OCI-LY1 (cell line): ENCODE results near the gene PPP2R2C.

Source experiments
- H2AFZ ChIP-seq: fragments of 200-600 bp; sonication (generic), shearing (Covaris generic); 2 replicates; pipeline ENCODE4 v1.6.0; 2014; ENCODE audit warnings: antibody characterized with exemption, mild to moderate bottlenecking, low read length
- H3F3A ChIP-seq: fragments of 200-600 bp; sonication (generic), shearing (Covaris generic); 2 replicates; pipeline ENCODE4 v1.6.0; 2014; ENCODE audit warnings: mild to moderate bottlenecking, antibody characterized with exemption, low read length, moderate library complexity; ENCODE audit not compliant: insufficient read depth
- H3K27ac ChIP-seq: fragments of 200-600 bp; sonication (generic); 2 replicates; pipeline ENCODE4 v1.5.1; 2014; ENCODE audit warnings: low read length, mixed run types, mild to moderate bottlenecking, low read depth; ENCODE audit not compliant: poor library complexity, severe bottlenecking
- H3K27me3 ChIP-seq: fragments of 200-600 bp; sonication (generic); 2 replicates; pipeline ENCODE4 v1.6.0; 2014; ENCODE audit warnings: antibody characterized with exemption, mild to moderate bottlenecking, low read length, moderate library complexity; ENCODE audit not compliant: insufficient read depth
- H3K36me3 ChIP-seq: fragments of 200-600 bp; sonication (generic); 2 replicates; pipeline ENCODE4 v1.6.1; 2014; ENCODE audit warnings: mild to moderate bottlenecking, antibody characterized with exemption, low read length, moderate library complexity, mixed read lengths; ENCODE audit not compliant: insufficient read depth
- H3K4me1 ChIP-seq: fragments of 200-600 bp; sonication (generic); 2 replicates; pipeline ENCODE4 v1.5.1; 2014; ENCODE audit warnings: mild to moderate bottlenecking, low read length, moderate library complexity; ENCODE audit not compliant: insufficient read depth, severe bottlenecking
- H3K4me2 ChIP-seq: fragments of 200-600 bp; sonication (generic), shearing (Covaris generic); 2 replicates; pipeline ENCODE4 v1.6.1; 2014; ENCODE audit warnings: low read length
- H3K4me3 ChIP-seq: fragments of 200-600 bp; sonication (generic); 2 replicates; pipeline ENCODE4 v1.5.1; 2014; ENCODE audit warnings: low read length, low read depth, mild to moderate bottlenecking, mixed read lengths; ENCODE audit not compliant: poor library complexity, severe bottlenecking
- H3K79me2 ChIP-seq: fragments of 200-600 bp; shearing (Covaris generic); 2 replicates; pipeline ENCODE4 v1.6.1; 2016; ENCODE audit warnings: mixed run types, low read length, mixed read lengths; ENCODE audit not compliant: insufficient read depth
- H3K9ac ChIP-seq: fragments of 200-600 bp; sonication (generic), shearing (Covaris generic); 2 replicates; pipeline ENCODE4 v1.6.1; 2014; ENCODE audit warnings: mild to moderate bottlenecking, low read length, mixed read lengths
- H3K9me2 ChIP-seq: fragments of 200-600 bp; sonication (generic), shearing (Covaris generic); 2 replicates; pipeline ENCODE4 v1.6.1; 2014; ENCODE audit warnings: low read depth, mild to moderate bottlenecking, low read length, mixed read lengths
- H3K9me3 ChIP-seq: fragments of 200-600 bp; shearing (Covaris generic); 2 replicates; pipeline ENCODE4 v1.6.1; 2014; ENCODE audit warnings: low read length, mixed read lengths
- H4K20me1 ChIP-seq: fragments of 200-600 bp; sonication (generic), shearing (Covaris generic); 2 replicates; pipeline ENCODE4 v1.6.0; 2016; ENCODE audit warnings: mild to moderate bottlenecking, low read length; ENCODE audit not compliant: insufficient read depth
- CTCF ChIP-seq: fragments of 200-600 bp; sonication (generic), shearing (Covaris generic); IDR thresholded peaks from 2 replicates; pipeline ENCODE4 v1.5.1; 2017; ENCODE audit warnings: mild to moderate bottlenecking, antibody characterized with exemption, low read length, moderate library complexity, mixed read lengths
- EZH2 ChIP-seq: fragments of 200-600 bp; sonication (generic), shearing (Covaris generic); IDR thresholded peaks from 2 replicates; pipeline ENCODE4 v1.8.0; 2017; ENCODE audit warnings: borderline replicate concordance, mixed run types, mild to moderate bottlenecking, antibody characterized with exemption, low read length, moderate library complexity, mixed read lengths

Gene PPP2R2C

GRCh38 chr4:6426571-6427438 lies 45.6 kb downstream of the PPP2R2C start:
- H4K20me1 ChIP-seq: no peaks in the 10 kb centered on the region
- H3K36me3 ChIP-seq: no peaks in the 10 kb centered on the region
- H3F3A ChIP-seq: no peaks in the 10 kb centered on the region
- no peak for TF ChIP-seq EZH2
- no peak for TF ChIP-seq CTCF
- H3K9me3 ChIP-seq: no peaks in the 10 kb centered on the region
- H3K9me2 ChIP-seq: no peaks in the 10 kb centered on the region
- H3K9ac ChIP-seq: no peak overlapping the region
- no peak overlapping the region for H3K27ac ChIP-seq
- no peaks in the 10 kb centered on the region for H3K27me3 ChIP-seq
- no peak overlapping the region for H3K4me2 ChIP-seq
- no peak overlapping the region for H3K4me3 ChIP-seq
- no peak overlapping the region for H2AFZ ChIP-seq
- no peaks in the 10 kb centered on the region for H3K79me2 ChIP-seq
- H3K4me1 ChIP-seq: no peaks in the 10 kb centered on the region

- H3K79me2 ChIP-seq: no peaks in the 10 kb centered on the region
- no peak overlapping the region for H2AFZ ChIP-seq
- no peaks in the 10 kb centered on the region for H3K36me3 ChIP-seq
- no peaks in the 10 kb centered on the region for H4K20me1 ChIP-seq
- no peaks in the 10 kb centered on the region for H3F3A ChIP-seq
- H3K4me3 ChIP-seq: no peak overlapping the region
- no peaks in the 10 kb centered on the region for H3K27me3 ChIP-seq
- H3K9me2 ChIP-seq: no peaks in the 10 kb centered on the region
- no peak overlapping the region for H3K4me2 ChIP-seq
- H3K27ac ChIP-seq: no peak overlapping the region
- H3K9ac ChIP-seq: no peak overlapping the region
- TF ChIP-seq CTCF (no peak), EZH2 (no peak)
- H3K4me1 ChIP-seq: no peaks in the 10 kb centered on the region
- no peaks in the 10 kb centered on the region for H3K9me3 ChIP-seq
Measured at GRCh38 chr4:6425911-6426310, 46.5 kb downstream of the PPP2R2C start.

- no peak for TF ChIP-seq EZH2
- no peak for TF ChIP-seq CTCF
- Histone ChIP-seq H3K4me2 (no peak overlapping the region), H3K27me3 (no peaks in the 10 kb centered on the region), H3K79me2 (no peaks in the 10 kb centered on the region), H3K4me1 (no peaks in the 10 kb centered on the region), H4K20me1 (no peaks in the 10 kb centered on the region), H3K36me3 (no peaks in the 10 kb centered on the region), H3K4me3 (no peak overlapping the region), H3F3A (no peaks in the 10 kb centered on the region), H3K9me3 (no peaks in the 10 kb centered on the region), H3K27ac (no peak overlapping the region), H2AFZ (no peak overlapping the region), H3K9ac (no peak overlapping the region), H3K9me2 (no peaks in the 10 kb centered on the region)
Measured at GRCh38 chr4:6425336-6425735, 47.1 kb downstream of the PPP2R2C start.
